HepG2 (cell line): ENCODE data around the gene POMGNT2. TPM values are rescaled to one million over a fixed set of nuclear protein-coding genes. Genes with fewer than 3 reads are reported as not detected.

ENCODE experiments used
- ASH2L ChIP-seq: fragments of 300-600, 200-600 bp; sonication (generic); IDR thresholded peaks from 2 replicates; pipeline ENCODE4 v1.7.0; 2017; ENCODE audit warnings: low read depth, mild to moderate bottlenecking, moderate library complexity, mixed read lengths, low read length; ENCODE audit not compliant: insufficient read length
- DNMT1 ChIP-seq: sonication (generic); formaldehyde crosslinking; IDR thresholded peaks from 2 replicates; pipeline ENCODE4 v1.5.1; 2020; ENCODE audit warnings: mild to moderate bottlenecking, missing genetic modification reagents
- ETS1 ChIP-seq: sonication (generic); formaldehyde crosslinking; IDR thresholded peaks from 2 replicates; pipeline ENCODE4 v1.4.0; 2020; ENCODE audit warnings: missing genetic modification reagents
- NFE2L2 ChIP-seq: fragments of 150-350 bp; IDR thresholded peaks from 2 replicates; pipeline ENCODE4 v1.6.1; 2014; ENCODE audit warnings: low read length
- PATZ1 ChIP-seq: sonication (generic); formaldehyde crosslinking; IDR thresholded peaks from 2 replicates; pipeline ENCODE4 v1.4.0; 2020; ENCODE audit warnings: missing genetic modification reagents
- RERE ChIP-seq: IDR thresholded peaks from 2 replicates; pipeline ENCODE4 v1.6.1; 2016; ENCODE audit warnings: low read depth, missing genetic modification reagents, missing compliant biosample characterization
- RXRA ChIP-seq: sonication (generic); formaldehyde crosslinking; IDR thresholded peaks from 2 replicates; pipeline ENCODE4 v1.5.1; 2020; ENCODE audit warnings: missing genetic modification reagents
- ZNF574 ChIP-seq: sonication (generic); formaldehyde crosslinking; IDR thresholded peaks from 2 replicates; pipeline ENCODE4 v1.4.0; 2020; ENCODE audit warnings: missing genetic modification reagents
- ZNF687 ChIP-seq: sonication (generic); formaldehyde crosslinking; IDR thresholded peaks from 2 replicates; pipeline ENCODE4 v1.5.1; 2020; ENCODE audit warnings: mild to moderate bottlenecking, missing genetic modification reagents, moderate library complexity
- ZSCAN5A ChIP-seq: sonication (generic); formaldehyde crosslinking; IDR thresholded peaks from 2 replicates; pipeline ENCODE4 v1.8.0; 2022; ENCODE audit warnings: mild to moderate bottlenecking, missing genetic modification reagents, borderline replicate concordance
- polyA plus RNA-seq, 8 experiments: library from polyadenylated mRNA; depleted of rRNA in 3 of 8; stranded (reverse) in 7 of 8; unstranded in 1 of 8; fragments of >200 nt; fragmentation: Illumina TruSeq in 4 of 8; extraction: Trizol in 4 of 8; gene quantifications; 2 replicates each; pipeline versions ENCODE4 v1.2.1 to v1.2.3, GENCODE V29; 2011 to 2016; ENCODE audit warnings: low read depth in 4 of 8, missing spikeins in 1 of 8, mixed read lengths in 1 of 8; ENCODE audit not compliant: insufficient read depth in 1 of 8
- total RNA-seq, 5 experiments: library from RNA; depleted of rRNA; stranded (reverse); fragments of >200 nt; fragmentation: Illumina TruSeq; extraction: Trizol; gene quantifications; 2 replicates each; pipeline ENCODE4 v1.2.3, GENCODE V29; 2016; ENCODE audit warnings: low read depth in 1 of 5

Gene POMGNT2
- total and polyA plus RNA-seq, 2 of the 13 experiments (the other 11 are each of a cell fraction or from before 2014, with no cell fraction given) = 10.5 to 12.4 TPM

- TF ChIP-seq ZSCAN5A (no peak), ASH2L (peak; percentile 37), DNMT1 (0 out of 2 replicates have a peak, but pooled peaks have one; percentile 27), PATZ1 (peak; percentile 5; the same call in 1 of the 2 replicates), ETS1 (CRISPR knock-in tag) (no peak), ZNF687 (CRISPR knock-in tag) (peak; percentile 81), NFE2L2 (no peak), ZNF574 (peak; percentile 74), RERE (CRISPR knock-in tag) (no peak), RXRA (CRISPR knock-in tag) (no peak)
Observed at GRCh38 chr3:43105596-43106292, at the start of gene POMGNT2 (continued).
